Natural killer cell (primary cell): ENCODE measurements around the gene ADA. TPM values are rescaled to one million over a fixed set of nuclear protein-coding genes. Genes with fewer than 3 reads are reported as not detected.
A peak's percentile ranks its signal among the peaks of the same experiment; 100 is the strongest.
"Not testable (repeated sequence)": the region's sequence is repeated elsewhere in the genome, so short reads cannot be mapped to it uniquely, and the experiment has no call there.

Source experiments
- ATAC-seq, 3 donors: fragments of 150-1000 bp in 2 of 3; fragments of 200-7000 bp in 1 of 3; cut with Tn5 transposase; 1 replicate in 1 of 3; 2 replicates in 2 of 3; pipeline ENCODE4 v1.10.0; 2021; ENCODE audit warnings: mild to moderate bottlenecking in 2 of 3, moderate library complexity in 2 of 3
- DNase-seq, 2 donors: peaks; one replicate each; pipeline versions ENCODE4 v3.0.0 to v3.0.0-alpha.2; 2013 to 2021; ENCODE audit warnings: mixed read lengths in 1 of 2
- H3K27ac ChIP-seq: one replicate; pipeline ENCODE4 v1.5.1; 2013; ENCODE audit warnings: mild to moderate bottlenecking, low read length
- H3K27me3 ChIP-seq: one replicate; pipeline ENCODE4 v1.6.1; 2013; ENCODE audit warnings: low read length; ENCODE audit not compliant: control insufficient read depth, insufficient read depth
- H3K36me3 ChIP-seq: one replicate; pipeline ENCODE4 v1.6.1; 2013; ENCODE audit warnings: low read length; ENCODE audit not compliant: control insufficient read depth, insufficient read depth
- H3K4me1 ChIP-seq: one replicate; pipeline ENCODE4 v1.6.1; 2013; ENCODE audit warnings: low read length; ENCODE audit not compliant: control insufficient read depth, insufficient read depth
- H3K4me3 ChIP-seq: one replicate; pipeline ENCODE4 v1.5.1; 2013; ENCODE audit warnings: low read length
- H3K9me3 ChIP-seq: one replicate; pipeline ENCODE4 v1.6.1; 2013; ENCODE audit warnings: low read length; ENCODE audit not compliant: control insufficient read depth, insufficient read depth
- H3K27ac Mint-ChIP-seq, 2 donors: one replicate each; pipeline ENCODE4 v1.8.0; 2022; ENCODE audit warnings: mild to moderate bottlenecking in 2 of 2, mixed read lengths in 2 of 2, moderate library complexity in 1 of 2
- H3K27me3 Mint-ChIP-seq, 2 donors: one replicate each; pipeline ENCODE4 v1.8.0; 2022; ENCODE audit warnings: low read depth in 2 of 2, mixed read lengths in 2 of 2
- H3K36me3 Mint-ChIP-seq: one replicate; pipeline ENCODE4 v1.8.0; 2022; ENCODE audit warnings: mixed read lengths
- H3K4me1 Mint-ChIP-seq, 2 donors: one replicate each; pipeline ENCODE4 v1.8.0; 2022; ENCODE audit warnings: mixed read lengths in 2 of 2
- H3K4me3 Mint-ChIP-seq: one replicate; pipeline ENCODE4 v1.8.0; 2022; ENCODE audit warnings: mild to moderate bottlenecking, moderate library complexity, mixed read lengths
- H3K9me3 Mint-ChIP-seq, 2 donors: one replicate each; pipeline ENCODE4 v1.8.0; 2022; ENCODE audit warnings: mixed read lengths in 2 of 2
- WGBS: methylation state at CpG from one replicate; pipeline ENCODE4 v1.1.7; 2013; ENCODE audit warnings: missing lambda C conversion rate; ENCODE audit not compliant: insufficient coverage; 5-methylcytosine and 5-hydroxymethylcytosine counted together
- intact Hi-C: fragments of 100-400 bp; cut with micrococcal nuclease; formaldehyde crosslinking; loops from one replicate; pipeline ENCODE4 v1.14.2; 2022
- total RNA-seq, 4 donors: library from RNA; stranded (reverse); fragments of 120-200 nt in 1 of 4; gene quantifications; one replicate each; pipeline versions ENCODE4 v1.2.3 to v1.2.4, GENCODE V29; 2013 to 2022
- TF ChIP-seq, protein P1 (sequence below): fragments of 200-600 bp; IDR thresholded peaks from one replicate; pipeline ENCODE4 v1.8.0; 2022; ENCODE audit warnings: antibody characterized with exemption

The ADA gene
- total RNA-seq, result 10 to 100 TPM; 71.7 to 94.2 (median 73.9) TPM
- 28.5 TPM for total RNA-seq (2013)

DNA sequence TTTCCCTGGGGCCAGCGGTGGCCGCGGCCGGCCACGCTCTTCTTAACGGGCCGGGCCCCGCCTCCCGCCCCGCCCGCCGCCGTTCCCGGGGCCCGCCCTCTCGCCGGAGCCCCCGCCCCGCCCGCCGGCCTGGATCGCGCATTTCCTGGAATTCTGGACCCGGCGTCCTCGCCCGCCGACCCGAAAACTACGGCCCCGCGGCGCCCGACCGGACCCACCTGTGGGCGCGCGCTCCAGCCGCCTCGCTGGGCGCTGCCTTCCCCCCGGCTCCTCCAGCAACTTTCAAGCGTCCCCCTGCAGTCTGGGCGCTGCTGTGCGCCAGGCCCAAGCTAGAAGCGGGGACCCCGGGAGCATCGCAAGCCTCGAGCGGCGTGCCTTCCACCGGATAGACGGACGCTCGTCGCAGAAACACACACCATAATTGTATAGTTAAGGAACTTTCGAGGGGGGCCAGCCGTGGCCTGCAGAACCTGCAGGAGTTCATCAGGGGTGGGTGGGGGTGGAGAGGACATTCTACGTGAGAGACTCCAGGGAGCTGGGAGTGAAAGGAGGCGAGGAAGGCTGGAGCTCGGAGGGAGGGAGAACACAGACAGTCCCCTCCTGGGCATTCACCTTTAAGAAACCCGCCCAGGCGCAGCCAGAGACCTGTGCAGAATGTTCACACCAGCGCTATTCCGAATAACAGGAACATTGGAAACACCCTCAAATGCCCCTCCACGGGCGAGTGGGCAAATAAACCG is at the start of gene ADA:
ADA (minus strand) TSS at position 16 of the 740 bp plus-strand sequence. CDS start 92 bp downstream, outside the sequence.
- Histone ChIP-seq H3K36me3 (no peaks in the 10 kb centered on the region), H3K27ac (peak within 1 kb of the TSS; percentile 71), H3K27me3 (no peaks in the 10 kb centered on the region), H3K4me3 (peak within 1 kb of the TSS; percentile 64), H3K4me1 (peaks cover 53% of the 10 kb centered on the region), H3K9me3 (no peaks in the 10 kb centered on the region)
- WGBS, result under 1% methylated on average over 68 of the region's 68 CpGs
- Mint-ChIP-seq H3K27me3 (no peaks in the 10 kb centered on the region), H3K27ac (peak within 1 kb of the TSS; percentile 85 to 89), H3K4me1 (peaks cover 44 to 48% of the 10 kb centered on the region in 2 donors), H3K36me3 (no peaks in the 10 kb centered on the region), H3K4me3 (peak within 1 kb of the TSS; percentile 93), H3K9me3 (no peaks in the 10 kb centered on the region)
- peak; percentile 43 to 61 (median 55) for ATAC-seq
- TF ChIP-seq, protein P1, sequence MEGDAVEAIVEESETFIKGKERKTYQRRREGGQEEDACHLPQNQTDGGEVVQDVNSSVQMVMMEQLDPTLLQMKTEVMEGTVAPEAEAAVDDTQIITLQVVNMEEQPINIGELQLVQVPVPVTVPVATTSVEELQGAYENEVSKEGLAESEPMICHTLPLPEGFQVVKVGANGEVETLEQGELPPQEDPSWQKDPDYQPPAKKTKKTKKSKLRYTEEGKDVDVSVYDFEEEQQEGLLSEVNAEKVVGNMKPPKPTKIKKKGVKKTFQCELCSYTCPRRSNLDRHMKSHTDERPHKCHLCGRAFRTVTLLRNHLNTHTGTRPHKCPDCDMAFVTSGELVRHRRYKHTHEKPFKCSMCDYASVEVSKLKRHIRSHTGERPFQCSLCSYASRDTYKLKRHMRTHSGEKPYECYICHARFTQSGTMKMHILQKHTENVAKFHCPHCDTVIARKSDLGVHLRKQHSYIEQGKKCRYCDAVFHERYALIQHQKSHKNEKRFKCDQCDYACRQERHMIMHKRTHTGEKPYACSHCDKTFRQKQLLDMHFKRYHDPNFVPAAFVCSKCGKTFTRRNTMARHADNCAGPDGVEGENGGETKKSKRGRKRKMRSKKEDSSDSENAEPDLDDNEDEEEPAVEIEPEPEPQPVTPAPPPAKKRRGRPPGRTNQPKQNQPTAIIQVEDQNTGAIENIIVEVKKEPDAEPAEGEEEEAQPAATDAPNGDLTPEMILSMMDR, result no peak
- DNase-seq, result peak; percentile 40 to 70
- intact Hi-C loops, result loop anchor here (1.0 to 2.0 kb wide), 2 partner anchors 9 to 41 kb away; no protein-coding TSS in a partner anchor

DNA sequence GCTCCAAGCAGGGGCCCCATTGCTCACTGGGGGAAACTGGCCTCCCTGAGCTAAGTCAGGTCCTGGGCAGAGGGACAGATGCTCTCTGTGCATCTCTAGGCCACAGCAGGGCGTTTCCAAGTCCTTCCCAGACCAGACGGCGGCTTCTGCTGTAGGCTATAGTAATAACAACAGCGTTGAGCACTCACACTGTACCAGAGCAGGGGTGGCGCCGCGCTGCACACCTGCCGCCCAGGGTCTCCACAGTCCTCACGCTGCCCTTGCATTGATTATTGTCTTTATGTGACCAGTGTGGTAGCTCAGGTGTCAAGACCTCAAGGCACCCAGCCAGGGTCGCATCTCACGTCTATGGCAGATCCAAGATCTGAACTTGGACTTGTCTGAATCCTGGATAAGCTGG is 48.8 kb upstream of the ADA start:
- Mint-ChIP-seq H3K27ac (no peak overlapping the region), H3K4me1 (no peaks in the 10 kb centered on the region), H3K27me3 (peaks cover 0 to 6% of the 10 kb centered on the region in 2 donors), H3K9me3 (no peaks in the 10 kb centered on the region), H3K36me3 (no peaks in the 10 kb centered on the region), H3K4me3 (no peak overlapping the region)
- TF ChIP-seq, protein P1, result no peak
- Histone ChIP-seq H3K4me3 (no peak overlapping the region), H3K4me1 (peaks cover 13% of the 10 kb centered on the region), H3K27ac (no peak overlapping the region), H3K27me3 (no peaks in the 10 kb centered on the region), H3K9me3 (no peaks in the 10 kb centered on the region), H3K36me3 (no peaks in the 10 kb centered on the region)
- WGBS, result 94% methylated on average over 11 of the region's 11 CpGs
- intact Hi-C loops, result no loop called here
- ATAC-seq (no peak), DNase-seq (no peak)

DNA sequence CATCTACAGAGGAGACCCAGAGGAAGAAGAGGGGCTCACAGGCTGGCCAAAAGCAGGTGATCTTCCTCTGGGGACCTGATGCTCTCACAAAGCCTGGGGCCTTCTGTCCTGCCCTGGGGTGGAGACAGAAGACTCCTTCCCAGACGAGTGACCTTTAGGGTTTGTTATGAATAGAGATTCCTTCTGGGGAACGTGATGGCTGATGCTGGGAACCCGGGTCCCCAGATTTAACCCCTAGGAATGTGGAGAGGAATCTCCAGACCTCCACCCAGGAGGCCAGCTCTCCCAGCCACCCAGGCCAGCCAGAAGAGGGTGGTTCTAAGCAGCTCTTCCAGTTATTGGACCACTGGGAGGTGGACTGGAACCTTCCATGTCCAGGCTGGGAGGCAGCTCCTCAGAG is 46.9 kb upstream of the ADA start:
- Mint-ChIP-seq H3K36me3 (no peaks in the 10 kb centered on the region), H3K27me3 (peaks cover 0 to 3% of the 10 kb centered on the region in 2 donors), H3K27ac (no peak overlapping the region), H3K4me1 (no peaks in the 10 kb centered on the region), H3K9me3 (no peaks in the 10 kb centered on the region), H3K4me3 (no peak overlapping the region)
- 77% methylated on average over 3 of the region's 3 CpGs for WGBS
- no peak for ATAC-seq
- intact Hi-C loops, result no loop called here
- H3K9me3 ChIP-seq, result no peaks in the 10 kb centered on the region
- no peaks in the 10 kb centered on the region for H3K27me3 ChIP-seq
- H3K36me3 ChIP-seq, result no peaks in the 10 kb centered on the region
- no peak for DNase-seq
- H3K4me3 ChIP-seq, result no peak overlapping the region
- H3K27ac ChIP-seq, result no peak overlapping the region
- H3K4me1 ChIP-seq, result peaks cover 12% of the 10 kb centered on the region
- TF ChIP-seq, protein P1, result no peak

DNA sequence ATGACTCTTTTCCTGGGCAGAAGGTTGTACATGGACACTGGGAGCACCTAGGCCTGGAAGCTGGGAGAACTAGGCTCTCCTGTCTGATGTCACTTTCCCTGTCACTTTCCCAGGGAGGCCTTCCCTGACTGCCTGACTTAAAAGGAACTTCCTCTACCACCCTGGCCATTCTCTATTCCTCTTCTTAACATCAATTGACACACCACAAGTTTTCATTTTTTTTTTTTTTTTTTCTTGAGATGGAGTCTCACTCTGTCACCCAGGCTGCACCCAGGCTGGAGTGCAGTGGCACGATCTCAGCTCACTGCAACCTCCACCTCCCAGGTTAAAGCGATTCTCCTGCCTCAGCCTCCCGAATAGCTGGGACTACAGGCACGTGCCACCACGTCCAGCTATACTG is 45.5 kb upstream of the ADA start:
- H3K9me3 Mint-ChIP-seq, H3K36me3 Mint-ChIP-seq, H3K4me3 ChIP-seq, H3K27ac ChIP-seq, H3K27ac Mint-ChIP-seq, H3K4me1 Mint-ChIP-seq, H3K27me3 Mint-ChIP-seq, H3K9me3 ChIP-seq, H3K4me3 Mint-ChIP-seq, DNase-seq, intact Hi-C loops, ATAC-seq, H3K36me3 ChIP-seq, H3K4me1 ChIP-seq, H3K27me3 ChIP-seq: not testable (repeated sequence)
- WGBS, result 91% methylated on average over 5 of the region's 5 CpGs
